ENCODE data around the gene KRTAP3-1. TPM values are rescaled to one million over a fixed set of nuclear protein-coding genes. Genes with fewer than 3 reads are reported as not detected.
"Not testable (repeated sequence)": the region's sequence is repeated elsewhere in the genome, so short reads cannot be mapped to it uniquely, and the experiment has no call there.

KRTAP3-1 gene
- total RNA-seq: not detected

- TF ChIP-seq CTCF (IDR thresholded peaks at IDR 0.05; ENCODE audit: low read depth): no peak
Measured at GRCh38 chr17:41008811-41009210, at the start of gene KRTAP3-1. Gene KRTAP3-1, minus strand, starts transcription at chr17:41009128. Its CDS starts 54 bp downstream, at chr17:41009074.

DNA sequence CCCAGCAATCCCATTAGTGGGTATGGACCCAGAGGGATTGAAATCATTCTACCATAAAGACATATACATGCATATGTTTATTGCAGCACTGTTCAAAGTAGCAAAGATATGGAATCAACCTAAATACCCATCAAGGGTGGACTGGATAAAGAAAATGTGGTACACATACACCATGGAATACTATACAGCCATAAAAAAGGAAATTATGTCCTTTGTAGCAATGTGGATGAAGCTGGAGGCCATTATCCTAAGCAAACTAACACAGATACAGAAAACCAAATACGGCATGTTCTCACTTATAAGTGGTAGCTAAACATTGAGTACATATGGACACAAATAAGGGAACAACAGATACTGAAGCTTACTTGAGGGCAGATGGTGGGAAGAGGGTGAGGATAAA is 48.6 kb upstream of the KRTAP3-1 start:
- TF ChIP-seq CTCF (IDR thresholded peaks at IDR 0.05; ENCODE audit: low read depth): no peak

GRCh38 chr17:41055130-41055529 is 46.2 kb upstream of the KRTAP3-1 start, which contains the start of gene KRTAP2-2:
Gene KRTAP2-2, minus strand, starts transcription at chr17:41055230. Its CDS starts 19 bp downstream, at chr17:41055211.
- TF ChIP-seq CTCF (IDR thresholded peaks at IDR 0.05; ENCODE audit: low read depth): not testable (repeated sequence)

DNA sequence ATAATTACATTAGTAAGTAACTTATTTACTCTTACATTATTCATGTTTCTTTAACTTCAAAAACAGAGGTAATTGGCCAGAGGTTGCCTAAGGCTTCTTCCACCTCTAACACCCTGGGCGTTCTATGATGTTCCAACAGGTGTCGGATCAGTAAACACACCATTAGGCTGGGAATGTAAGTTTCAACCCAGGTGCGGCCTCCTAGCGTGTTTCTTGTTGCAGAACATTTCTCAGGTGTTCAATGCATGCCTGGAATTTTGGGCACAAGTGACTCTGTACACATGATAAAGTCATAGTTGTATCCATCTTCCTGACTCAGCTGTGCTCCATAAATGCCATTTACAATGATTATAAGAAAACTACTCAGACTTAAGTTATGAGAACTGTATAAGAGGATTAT is 45.1 kb upstream of the KRTAP3-1 start:
- TF ChIP-seq CTCF (IDR thresholded peaks at IDR 0.05; ENCODE audit: low read depth): no peak

GRCh38 chr17:41052566-41052965 is 43.6 kb upstream of the KRTAP3-1 start:
- no peak for TF ChIP-seq CTCF (IDR thresholded peaks at IDR 0.05; ENCODE audit: low read depth)

- no peak for TF ChIP-seq CTCF (IDR thresholded peaks at IDR 0.05; ENCODE audit: low read depth)
Measured at GRCh38 chr17:41049110-41049509, 40.2 kb upstream of the KRTAP3-1 start.

DNA sequence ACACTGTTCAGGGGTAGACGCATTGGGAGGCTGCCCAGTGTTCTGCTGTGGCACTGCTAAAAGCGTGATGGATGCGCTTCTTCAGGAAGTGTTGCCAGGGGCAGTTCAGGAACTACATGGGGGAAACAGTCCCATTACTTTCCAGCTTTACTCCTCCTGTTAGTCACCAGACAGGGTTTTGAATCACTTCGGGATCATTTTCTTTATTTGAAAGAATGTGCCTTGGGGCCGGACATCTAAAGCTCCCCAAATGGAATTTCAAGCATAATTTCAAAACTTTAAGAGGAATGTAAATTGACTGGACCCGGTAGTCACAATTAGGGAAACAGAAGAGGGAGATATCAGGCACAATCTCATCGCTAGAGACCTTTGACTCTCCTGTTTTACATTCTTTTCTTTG is 39.5 kb upstream of the KRTAP3-1 start:
- TF ChIP-seq CTCF (IDR thresholded peaks at IDR 0.05; ENCODE audit: low read depth): no peak
